ENCODE data around the gene TMX1.
A peak's percentile ranks its signal among the peaks of the same experiment; 100 is the strongest.
"Not testable (repeated sequence)": the region's sequence is repeated elsewhere in the genome, so short reads cannot be mapped to it uniquely, and the experiment has no call there.

Gene TMX1

DNA sequence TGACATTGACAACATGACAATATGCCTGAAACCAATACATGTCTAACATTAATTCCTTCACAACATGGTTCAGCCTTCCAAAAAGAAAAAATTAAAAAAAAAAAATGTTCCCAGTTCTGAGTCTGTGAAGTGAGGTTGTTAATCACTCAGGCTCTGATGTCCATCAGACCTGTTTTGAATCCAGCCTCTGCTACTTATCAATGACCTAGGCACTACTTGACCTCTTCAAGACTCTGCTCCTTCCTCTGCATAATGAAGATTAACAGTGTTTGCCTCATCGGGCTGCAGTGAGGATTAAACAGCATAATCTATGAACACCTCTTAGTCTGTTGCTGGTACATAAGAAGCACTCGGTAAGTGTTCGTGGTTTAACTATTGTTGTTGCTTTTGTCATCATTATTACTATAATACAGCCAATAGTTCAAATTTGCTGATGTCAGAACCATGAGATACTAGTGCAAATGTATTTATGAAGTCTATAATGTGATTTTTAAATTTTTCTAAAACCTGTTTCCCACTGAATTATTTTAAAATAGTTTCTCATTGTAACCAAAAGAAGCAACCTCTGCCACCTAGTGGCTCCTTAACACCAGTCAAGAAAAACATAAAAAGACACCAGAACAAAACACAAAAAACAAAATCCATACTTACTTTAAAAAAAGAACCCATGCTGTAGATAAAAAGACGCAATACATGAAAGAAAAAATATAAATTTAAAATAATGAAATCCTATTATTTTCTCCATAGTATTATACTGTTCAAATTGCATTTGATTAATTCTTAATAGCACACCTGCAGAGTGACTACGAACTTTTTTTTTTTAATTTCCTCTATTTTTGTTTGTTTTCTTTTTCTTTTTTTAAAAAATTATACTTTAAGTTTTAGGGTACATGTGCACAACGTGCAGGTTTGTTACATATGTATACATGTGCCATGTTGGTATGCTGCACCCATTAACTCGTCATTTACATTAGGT, 20.3 kb upstream of the TMX1 start:
- H3K4me3 ChIP-seq (ENCODE audit: low read length) = no peak overlapping the region
- peak; percentile 52 for DNase-seq (ENCODE audit: low read depth)
- TF ChIP-seq, protein P1, sequence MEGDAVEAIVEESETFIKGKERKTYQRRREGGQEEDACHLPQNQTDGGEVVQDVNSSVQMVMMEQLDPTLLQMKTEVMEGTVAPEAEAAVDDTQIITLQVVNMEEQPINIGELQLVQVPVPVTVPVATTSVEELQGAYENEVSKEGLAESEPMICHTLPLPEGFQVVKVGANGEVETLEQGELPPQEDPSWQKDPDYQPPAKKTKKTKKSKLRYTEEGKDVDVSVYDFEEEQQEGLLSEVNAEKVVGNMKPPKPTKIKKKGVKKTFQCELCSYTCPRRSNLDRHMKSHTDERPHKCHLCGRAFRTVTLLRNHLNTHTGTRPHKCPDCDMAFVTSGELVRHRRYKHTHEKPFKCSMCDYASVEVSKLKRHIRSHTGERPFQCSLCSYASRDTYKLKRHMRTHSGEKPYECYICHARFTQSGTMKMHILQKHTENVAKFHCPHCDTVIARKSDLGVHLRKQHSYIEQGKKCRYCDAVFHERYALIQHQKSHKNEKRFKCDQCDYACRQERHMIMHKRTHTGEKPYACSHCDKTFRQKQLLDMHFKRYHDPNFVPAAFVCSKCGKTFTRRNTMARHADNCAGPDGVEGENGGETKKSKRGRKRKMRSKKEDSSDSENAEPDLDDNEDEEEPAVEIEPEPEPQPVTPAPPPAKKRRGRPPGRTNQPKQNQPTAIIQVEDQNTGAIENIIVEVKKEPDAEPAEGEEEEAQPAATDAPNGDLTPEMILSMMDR (IDR thresholded peaks at IDR 0.05; ENCODE audit: insufficient read depth, low read depth, low read length, missing control alignments) = peak; percentile 60

- not testable (repeated sequence) for DNase-seq (ENCODE audit: low read depth); H3K4me3 ChIP-seq (ENCODE audit: low read length)
Measured at GRCh38 chr14:51223463-51223862, 16.6 kb upstream of the TMX1 start.

- H3K4me3 ChIP-seq (ENCODE audit: low read length) = no peak overlapping the region
- DNase-seq (ENCODE audit: low read depth) = peak; percentile 61
- TF ChIP-seq, protein P1 (IDR thresholded peaks at IDR 0.05; ENCODE audit: insufficient read depth, low read depth, low read length, missing control alignments) = no peak
Measured at GRCh38 chr14:51224551-51224950, 15.5 kb upstream of the TMX1 start.

GRCh38 chr14:51225751-51226150, 14.3 kb upstream of the TMX1 start:
- no peak overlapping the region for H3K4me3 ChIP-seq (ENCODE audit: low read length)
- no peak for DNase-seq (ENCODE audit: low read depth)
- TF ChIP-seq, protein P1 (IDR thresholded peaks at IDR 0.05; ENCODE audit: insufficient read depth, low read depth, low read length, missing control alignments) = no peak

- TF ChIP-seq, protein P1 (IDR thresholded peaks at IDR 0.05; ENCODE audit: insufficient read depth, low read depth, low read length, missing control alignments) = no peak
- DNase-seq (ENCODE audit: low read depth) = no peak
- H3K4me3 ChIP-seq (ENCODE audit: low read length) = no peak overlapping the region
Measured at GRCh38 chr14:51228391-51228790, 11.7 kb upstream of the TMX1 start.

DNA sequence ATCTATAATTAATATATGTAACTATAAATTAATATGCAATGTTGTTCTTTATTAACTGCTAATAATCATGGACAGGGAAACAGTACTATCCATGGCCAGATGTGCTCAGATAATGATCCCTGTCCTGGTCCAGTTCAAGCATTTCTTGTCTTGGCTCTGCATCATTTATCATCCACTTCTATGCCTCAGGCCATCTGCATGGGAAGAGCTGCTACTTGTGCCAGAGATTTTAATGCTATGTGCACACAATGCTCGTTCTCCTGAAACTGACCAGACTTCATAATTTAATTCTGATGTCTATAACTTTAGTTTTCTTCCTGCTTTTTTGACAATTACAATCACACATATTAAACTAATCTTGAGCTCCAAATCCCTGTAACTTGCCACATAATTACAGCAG, 11.2 kb upstream of the TMX1 start:
- TF ChIP-seq, protein P1 (IDR thresholded peaks at IDR 0.05; ENCODE audit: insufficient read depth, low read depth, low read length, missing control alignments) = no peak
- H3K4me3 ChIP-seq (ENCODE audit: low read length) = no peak overlapping the region
- DNase-seq (ENCODE audit: low read depth) = peak; percentile 49

DNA sequence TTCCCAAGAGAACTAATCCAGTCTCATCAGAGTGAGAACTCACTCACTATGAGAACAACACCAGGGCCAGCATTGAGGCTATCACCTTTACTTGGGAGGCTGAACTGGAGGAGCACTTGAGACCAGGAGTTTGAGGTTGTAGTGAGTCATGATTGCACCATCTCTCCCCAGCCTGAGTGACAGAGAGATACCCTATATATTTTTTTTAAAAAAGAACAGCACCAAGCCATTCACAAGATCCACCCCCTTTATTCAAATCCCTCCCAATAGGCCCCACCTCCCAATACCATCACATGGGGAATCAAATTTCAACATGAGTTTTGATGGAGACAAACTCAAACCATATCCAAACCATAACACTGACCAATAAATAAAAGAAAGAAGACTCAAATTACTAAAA, 3.7 kb upstream of the TMX1 start:
- TF ChIP-seq, protein P1 (IDR thresholded peaks at IDR 0.05; ENCODE audit: insufficient read depth, low read depth, low read length, missing control alignments) = no peak
- no peak overlapping the region for H3K4me3 ChIP-seq (ENCODE audit: low read length)
- peak; percentile 79 for DNase-seq (ENCODE audit: low read depth)

Measured in epithelial cell of esophagus (primary cell).